Lower leg skin (tissue), 3 donors: Measurements from ENCODE around the gene GID4.

ENCODE experiments used
- CTCF ChIP-seq, 3 donors: fragments of 450-650 bp; IDR thresholded peaks; one replicate each; pipeline ENCODE4 v1.5.1; 2016; ENCODE audit warnings: antibody characterized with exemption in 3 of 3, mild to moderate bottlenecking in 3 of 3, moderate library complexity in 2 of 3
- POLR2A ChIP-seq, 2 donors: fragments of 450-650 bp; IDR thresholded peaks; one replicate each; pipeline ENCODE4 v1.6.1; 2016 to 2017; ENCODE audit warnings: antibody characterized with exemption in 2 of 2, mild to moderate bottlenecking in 1 of 2, moderate library complexity in 1 of 2

DNA sequence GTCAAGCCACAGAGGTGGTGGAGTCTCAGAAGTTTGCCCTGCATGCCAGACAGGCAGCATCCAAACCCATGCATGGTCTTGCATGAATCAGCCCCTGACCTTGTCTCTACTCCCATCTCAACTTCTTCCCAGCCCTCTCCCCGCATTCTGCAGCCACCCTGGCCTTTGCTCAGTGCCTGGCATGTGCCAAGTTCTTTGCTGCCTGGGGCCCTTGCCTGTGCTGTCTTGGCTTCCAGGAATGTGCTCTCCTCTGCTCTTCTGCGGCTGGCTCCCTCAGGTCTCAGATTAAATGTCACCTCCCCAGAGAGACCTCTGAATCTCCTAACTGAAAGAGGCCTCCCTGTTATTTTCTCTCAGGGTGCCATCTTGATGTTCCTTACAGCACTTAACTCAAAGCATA is 48.9 kb upstream of the GID4 start:
- TF ChIP-seq CTCF (IDR thresholded peaks at IDR 0.05) = no peak
- TF ChIP-seq POLR2A (IDR thresholded peaks at IDR 0.05) = no peak
